Measurements from ENCODE around the gene KIAA2012.
A peak's percentile ranks its signal among the peaks of the same experiment; 100 is the strongest.

Gene KIAA2012

GRCh38 chr2:202101026-202101579 is 28.0 kb downstream of the KIAA2012 start:
- no peak overlapping the region for H3K4me3 ChIP-seq (replicated peaks in 1 of 2; ENCODE audit: low read depth in 2 of 2, low read length in 2 of 2)
- no peak for DNase-seq (ENCODE audit: low read depth in 2 of 2)
- TF ChIP-seq CTCF (IDR thresholded peaks at IDR 0.05; ENCODE audit: low read depth, low read length) = no peak

- TF ChIP-seq CTCF (IDR thresholded peaks at IDR 0.05; ENCODE audit: low read depth, low read length) = no peak
- no peak overlapping the region for H3K4me3 ChIP-seq (replicated peaks in 1 of 2; ENCODE audit: low read depth in 2 of 2, low read length in 2 of 2)
- no peak for DNase-seq (ENCODE audit: low read depth in 2 of 2)
These were observed 29.5 kb downstream of the KIAA2012 start for GRCh38 chr2:202102425-202103000.

GRCh38 chr2:202104286-202104870 is 31.3 kb downstream of the KIAA2012 start:
- DNase-seq (ENCODE audit: low read depth in 2 of 2) = peak; percentile 68 to 78
- no peak overlapping the region for H3K4me3 ChIP-seq (replicated peaks in 1 of 2; ENCODE audit: low read depth in 2 of 2, low read length in 2 of 2)
- peak; percentile 85 for TF ChIP-seq CTCF (IDR thresholded peaks at IDR 0.05; ENCODE audit: low read depth, low read length)

- DNase-seq (ENCODE audit: low read depth in 2 of 2) = no peak
- no peak overlapping the region for H3K4me3 ChIP-seq (replicated peaks in 1 of 2; ENCODE audit: low read depth in 2 of 2, low read length in 2 of 2)
- no peak for TF ChIP-seq CTCF (IDR thresholded peaks at IDR 0.05; ENCODE audit: low read depth, low read length)
These were observed 32.0 kb downstream of the KIAA2012 start for GRCh38 chr2:202105025-202105424.

- TF ChIP-seq CTCF (IDR thresholded peaks at IDR 0.05; ENCODE audit: low read depth, low read length) = no peak
- no peak overlapping the region for H3K4me3 ChIP-seq (replicated peaks in 1 of 2; ENCODE audit: low read depth in 2 of 2, low read length in 2 of 2)
- DNase-seq (ENCODE audit: low read depth in 2 of 2) = no peak
These were observed 35.3 kb downstream of the KIAA2012 start for GRCh38 chr2:202108345-202108744.

- H3K4me3 ChIP-seq (replicated peaks in 1 of 2; ENCODE audit: low read depth in 2 of 2, low read length in 2 of 2) = no peak overlapping the region
- TF ChIP-seq CTCF (IDR thresholded peaks at IDR 0.05; ENCODE audit: low read depth, low read length) = no peak
- DNase-seq (ENCODE audit: low read depth in 2 of 2) = no peak
These were observed 36.2 kb downstream of the KIAA2012 start for GRCh38 chr2:202109139-202109736.

All from cardiac fibroblast (primary cell).